Limb (tissue), 2 donors: ENCODE results near the gene TNFRSF17.

Experiments
- DNase-seq, 2 donors: peaks; one replicate each; pipeline ENCODE4 v3.0.0-alpha.2; 2016; ENCODE audit errors: extremely low spot score in 2 of 2

Gene TNFRSF17

GRCh38 chr16:12002447-12003006 is 37.5 kb downstream of the TNFRSF17 start:
- no peak for DNase-seq

- no peak for DNase-seq
Measured at GRCh38 chr16:12006637-12007036, 41.6 kb downstream of the TNFRSF17 start.

GRCh38 chr16:12009462-12009861 is 44.5 kb downstream of the TNFRSF17 start:
- DNase-seq = no peak

GRCh38 chr16:12009922-12010321 is 44.9 kb downstream of the TNFRSF17 start:
- DNase-seq = no peak

GRCh38 chr16:12010388-12011251 is 45.6 kb downstream of the TNFRSF17 start:
- DNase-seq = no peak

- DNase-seq = no peak
Measured at GRCh38 chr16:12011565-12011964, 46.6 kb downstream of the TNFRSF17 start.

- no peak for DNase-seq
Measured at GRCh38 chr16:12016291-12016947, 51.4 kb downstream of the TNFRSF17 start.

GRCh38 chr16:12017558-12017957 is 52.5 kb downstream of the TNFRSF17 start:
- no peak for DNase-seq
